Fibroblast of peridontal ligament (primary cell): ENCODE results near the gene COX19.

ENCODE experiments used
- DNase-seq: peaks from one replicate; pipeline ENCODE4 v3.0.0-alpha.2; 2010; ENCODE audit errors: extremely low read depth

Gene COX19

DNA sequence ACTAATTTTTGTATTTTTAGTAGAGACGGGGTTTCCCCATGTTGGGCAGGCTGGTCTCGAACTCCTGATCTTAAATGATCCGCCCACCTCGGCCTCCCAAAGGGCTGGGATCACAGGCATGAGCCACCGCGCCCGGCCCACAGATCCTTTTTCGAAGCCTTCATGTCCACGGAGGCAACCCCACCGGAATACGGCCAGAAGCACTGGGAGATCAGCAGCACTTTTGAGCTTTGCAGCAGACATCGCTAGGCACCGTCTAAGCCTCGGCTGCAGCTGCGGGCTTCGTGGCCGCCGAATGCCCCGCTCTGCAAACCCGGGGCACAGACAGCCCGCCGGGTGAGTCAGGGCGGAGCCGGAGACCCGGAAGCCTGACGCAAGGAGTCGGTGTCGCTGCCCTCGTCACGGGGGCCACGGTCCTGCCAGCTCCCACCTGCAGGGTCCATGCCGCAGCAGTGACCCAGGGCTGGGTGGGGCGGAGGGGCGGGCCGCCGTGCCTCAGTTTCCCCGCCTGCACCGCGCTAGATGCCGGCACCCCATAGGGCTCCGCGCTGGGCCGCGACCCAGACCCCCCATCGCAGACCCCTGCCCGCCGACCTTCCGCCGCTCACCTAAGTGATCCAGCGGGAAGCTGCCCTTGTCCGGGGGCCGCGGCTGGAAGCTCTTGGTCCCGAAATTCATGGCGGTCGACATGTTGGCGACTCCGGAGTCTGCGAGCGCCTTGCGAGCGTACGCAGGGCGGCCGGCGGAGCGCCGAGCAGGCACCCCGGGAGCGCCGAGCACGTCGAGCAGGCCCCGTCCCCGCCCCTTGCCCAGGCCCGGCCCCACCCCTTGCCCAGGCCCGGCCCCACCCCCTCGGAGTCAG, at the start of gene COX19:
Gene COX19 (minus strand): TSS at position 730 of the 862 bp plus-strand sequence. CDS start 40 bp downstream, at position 690.
- peak; percentile 79 for DNase-seq

- DNase-seq: no peak
Measured at GRCh38 chr7:1024331-1024841, 49.0 kb upstream of the COX19 start.

GRCh38 chr7:1022801-1023465, 47.6 kb upstream of the COX19 start:
- DNase-seq: no peak

DNA sequence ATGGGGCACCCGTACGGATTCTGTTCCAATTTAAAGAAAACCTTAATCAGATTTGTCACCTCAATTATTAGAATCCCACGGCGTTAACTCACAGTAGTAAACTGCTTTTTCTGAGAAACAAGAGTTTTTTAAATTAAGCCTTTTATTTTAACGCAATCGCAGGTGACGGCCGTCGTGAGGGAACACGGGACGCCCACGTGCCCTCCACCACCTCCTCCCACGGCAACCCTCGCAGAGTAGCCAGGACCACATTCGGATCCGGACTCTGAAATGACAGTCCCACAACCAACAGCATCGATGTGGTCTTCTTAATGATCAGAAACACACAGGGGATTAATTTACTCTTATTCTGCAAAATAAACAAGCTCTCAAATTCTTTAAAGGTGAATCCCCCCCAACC, 47.0 kb upstream of the COX19 start:
- no peak for DNase-seq

- no peak for DNase-seq
Measured at GRCh38 chr7:1021931-1022330, 46.6 kb upstream of the COX19 start.

- DNase-seq: no peak
Measured at GRCh38 chr7:1021366-1021765, 46.0 kb upstream of the COX19 start.

DNA sequence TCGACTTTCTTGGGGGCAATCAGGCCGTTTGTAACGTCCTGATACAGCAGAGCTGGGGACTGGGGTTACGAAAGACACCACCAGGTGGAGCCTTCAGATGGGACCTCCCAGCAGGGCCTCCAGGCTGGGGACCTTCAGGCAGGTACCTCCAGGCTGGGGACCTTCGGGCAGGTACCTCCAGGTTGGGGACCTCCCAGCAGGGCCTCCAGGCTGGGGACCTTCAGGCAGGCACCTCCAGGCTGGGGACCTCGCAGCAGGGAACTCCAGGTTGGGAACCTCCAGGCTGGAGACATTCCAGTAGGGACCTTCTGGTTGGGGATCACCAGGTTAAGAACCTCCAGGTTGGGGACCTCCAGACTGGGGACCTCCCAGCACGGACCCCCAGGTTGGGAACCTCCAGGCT, 45.5 kb upstream of the COX19 start:
- no peak for DNase-seq

DNA sequence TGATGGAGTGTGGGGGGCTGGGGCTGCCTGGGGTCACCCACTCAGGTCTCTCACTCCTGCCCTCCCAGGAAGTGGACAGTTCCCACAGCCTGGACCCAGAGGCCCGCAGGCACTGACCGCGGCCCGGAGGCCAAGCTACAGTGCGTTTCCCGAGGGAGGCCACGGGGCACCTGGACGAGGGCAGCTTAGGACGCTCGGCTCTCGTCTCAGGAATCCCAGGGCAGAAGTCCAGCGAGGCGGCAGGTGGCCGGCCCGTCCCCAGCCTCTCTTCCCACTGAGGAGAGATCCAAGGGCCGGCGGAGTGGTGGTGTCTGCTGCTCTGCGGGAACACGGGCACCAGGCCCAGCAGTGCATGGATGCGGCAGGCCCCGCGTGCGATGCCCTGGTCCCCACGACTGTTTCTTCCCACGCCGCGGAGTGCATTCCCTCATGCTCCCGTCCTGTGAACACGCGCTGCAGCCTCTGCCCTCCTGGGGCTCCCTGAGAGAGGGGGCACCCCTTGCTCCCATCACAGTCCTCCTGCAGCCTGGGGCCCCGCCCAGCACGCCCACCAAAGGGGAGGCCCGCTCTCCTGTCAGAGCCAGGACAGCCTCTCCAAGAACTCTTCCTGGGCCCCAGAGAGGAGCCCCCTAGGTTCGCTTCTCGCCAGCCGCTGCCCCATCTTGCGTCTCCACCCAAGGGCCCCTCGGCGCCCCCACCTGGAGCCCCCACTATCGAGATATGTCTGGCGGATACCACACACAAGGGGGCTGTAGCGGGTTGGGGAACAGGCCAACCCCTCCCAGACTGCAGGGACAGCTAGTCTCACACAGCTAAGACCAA, 44.7 kb upstream of the COX19 start:
- no peak for DNase-seq

- DNase-seq: no peak
Measured at GRCh38 chr7:1019255-1019785, 44.0 kb upstream of the COX19 start.

DNA sequence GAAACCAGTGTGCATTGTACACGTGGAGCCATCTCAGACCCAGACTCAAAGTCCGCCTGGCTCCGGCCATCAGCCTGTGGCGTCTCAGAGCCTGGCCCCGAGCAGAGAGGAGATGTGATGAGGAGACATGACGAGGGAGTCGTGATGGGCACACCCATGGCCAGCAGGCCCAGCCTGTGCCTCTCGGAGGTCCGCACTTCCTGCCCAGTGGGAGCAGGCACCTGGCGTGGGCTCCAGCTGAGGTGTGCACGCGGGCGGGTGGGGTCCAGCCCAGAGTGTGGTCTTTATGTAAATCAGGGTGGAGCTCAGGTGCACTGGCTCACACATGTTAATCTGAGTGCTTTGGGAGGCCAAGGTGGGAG, 43.0 kb upstream of the COX19 start:
- DNase-seq: no peak

GRCh38 chr7:1017586-1018333, 42.4 kb upstream of the COX19 start:
- no peak for DNase-seq

GRCh38 chr7:1016577-1017531, 41.5 kb upstream of the COX19 start:
- no peak for DNase-seq

- DNase-seq: no peak
Measured at GRCh38 chr7:1015196-1016121, 40.1 kb upstream of the COX19 start.

- DNase-seq: no peak
Measured at GRCh38 chr7:1014681-1015080, 39.3 kb upstream of the COX19 start.

- DNase-seq: no peak
Measured at GRCh38 chr7:1013581-1013980, 38.2 kb upstream of the COX19 start.

DNA sequence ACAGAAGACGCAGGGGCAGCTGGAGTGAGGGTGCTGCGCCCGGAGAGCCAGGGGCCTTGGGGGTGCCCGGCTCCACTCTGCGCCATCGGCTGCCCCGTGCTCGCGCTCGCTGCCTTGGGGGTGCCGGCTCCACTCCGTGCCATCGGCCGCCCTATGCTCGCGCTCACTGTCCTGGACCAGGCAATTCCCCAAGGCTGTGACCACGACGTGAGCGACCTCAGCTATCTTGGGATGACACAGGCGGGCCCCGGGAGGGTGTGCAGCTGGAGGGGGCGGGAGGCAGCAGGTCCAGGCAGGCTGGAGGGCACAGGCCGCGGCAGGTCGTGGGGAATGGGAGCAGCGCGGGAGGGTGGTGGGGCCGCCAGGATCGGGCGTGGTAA, 37.4 kb upstream of the COX19 start:
- DNase-seq: no peak

- DNase-seq: no peak
Measured at GRCh38 chr7:1012004-1012715, 36.8 kb upstream of the COX19 start.

- DNase-seq: no peak
Measured at GRCh38 chr7:1011297-1012003, 36.1 kb upstream of the COX19 start.
